ENCODE data around the gene ZNF225. TPM values are rescaled to one million over a fixed set of nuclear protein-coding genes. Genes with fewer than 3 reads are reported as not detected.

The ZNF225 gene
- total RNA-seq, result 1 to 10 TPM; 7.8 to 9.2 TPM

DNA sequence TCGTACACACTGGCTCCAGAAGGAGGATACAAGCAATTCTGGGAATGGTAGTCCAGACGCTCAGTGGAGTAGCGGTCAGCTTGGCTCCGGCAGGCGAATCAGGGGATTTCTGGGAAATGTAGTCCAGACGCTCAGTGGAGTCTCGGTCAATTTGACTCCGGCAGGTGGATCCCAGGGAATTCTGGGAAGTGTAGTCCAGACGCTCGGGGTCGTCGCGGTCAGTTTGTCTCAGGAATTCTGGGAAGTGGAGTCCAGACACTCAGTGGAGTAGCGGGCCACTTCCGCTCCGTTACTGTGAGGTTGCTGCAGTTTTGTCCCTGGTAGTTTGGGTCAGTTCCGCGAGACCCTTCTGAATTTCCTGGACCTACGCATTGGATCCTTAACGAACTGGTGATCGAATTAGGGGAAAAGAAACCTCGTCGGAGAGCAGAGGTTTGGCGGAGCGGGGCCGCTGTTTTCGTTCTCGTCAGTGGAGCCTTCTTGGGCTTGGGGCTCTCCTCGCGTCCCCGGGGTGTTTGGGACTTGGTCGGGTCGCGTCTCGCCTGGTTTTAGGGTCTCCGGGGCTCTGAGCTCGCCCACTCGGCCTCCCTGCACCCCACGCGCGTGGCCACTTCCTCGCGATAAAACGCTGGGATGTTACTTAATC lies at the start of gene ZNF225:
TSS of gene ZNF225 (plus strand) at position 262 of the 646 bp plus-strand sequence. CDS start 2,429 bp downstream, outside the sequence.
- DNase-seq (peak; percentile 75), ATAC-seq (ENCODE audit: low read depth) (peak; percentile 88)
- POLR2A ChIA-PET, result interaction anchor here (2.1 kb wide), 1 partner anchor 18 kb away, joined by 9 read pairs; no protein-coding TSS in a partner anchor
- no peaks in the 10 kb centered on the region for H3K27me3 Mint-ChIP-seq
- H3K36me3 Mint-ChIP-seq, result peaks cover 41% of the 10 kb centered on the region
- H3K4me3 Mint-ChIP-seq, result peak within 1 kb of the TSS; percentile 99
- peaks cover 15% of the 10 kb centered on the region for H3K9me3 Mint-ChIP-seq
- peaks cover 17% of the 10 kb centered on the region for H3K4me1 Mint-ChIP-seq
- H3K27ac Mint-ChIP-seq, result peak within 1 kb of the TSS; percentile 91

DNA sequence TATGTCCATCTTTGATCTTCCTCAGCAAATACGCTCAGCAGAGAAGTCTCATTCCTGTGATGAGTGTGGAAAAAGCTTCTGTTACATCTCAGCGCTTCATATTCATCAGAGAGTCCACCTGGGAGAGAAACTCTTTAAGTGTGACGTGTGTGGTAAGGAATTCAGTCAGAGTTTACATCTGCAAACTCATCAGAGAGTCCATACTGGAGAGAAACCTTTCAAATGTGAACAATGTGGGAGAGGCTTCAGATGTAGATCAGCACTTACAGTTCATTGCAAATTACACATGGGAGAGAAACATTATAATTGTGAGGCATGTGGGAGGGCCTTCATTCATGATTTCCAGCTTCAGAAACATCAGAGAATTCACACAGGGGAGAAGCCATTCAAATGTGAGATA lies 46.9 kb upstream of the ZNF225 start:
- H3K36me3 Mint-ChIP-seq, result peaks cover 33% of the 10 kb centered on the region
- no peak overlapping the region for H3K27ac Mint-ChIP-seq
- H3K27me3 Mint-ChIP-seq, result no peaks in the 10 kb centered on the region
- POLR2A ChIA-PET, result no interaction called here
- H3K9me3 Mint-ChIP-seq, result peaks cover 38% of the 10 kb centered on the region
- no peak for ATAC-seq (ENCODE audit: low read depth)
- DNase-seq, result no peak
- no peak overlapping the region for H3K4me3 Mint-ChIP-seq
- peaks cover 4% of the 10 kb centered on the region for H3K4me1 Mint-ChIP-seq

DNA sequence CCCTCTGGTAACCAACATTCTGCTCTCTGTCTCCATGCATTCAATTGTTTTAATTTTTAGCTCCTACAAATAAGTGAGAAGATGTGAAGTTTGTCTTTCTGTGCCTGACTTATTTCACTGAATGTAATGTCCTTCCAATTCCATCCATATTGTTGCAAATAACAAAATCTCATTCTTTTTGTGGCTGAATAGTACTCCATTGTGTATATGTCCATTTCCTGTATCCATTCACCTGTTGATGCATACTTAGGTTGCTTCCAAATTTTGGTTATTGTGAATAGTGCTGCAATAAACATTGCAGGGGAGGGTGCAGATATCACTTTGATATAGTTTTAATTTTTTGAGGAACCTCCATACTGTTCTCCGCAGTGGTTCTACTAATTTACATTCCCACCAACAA lies 43.8 kb upstream of the ZNF225 start:
- H3K27me3 Mint-ChIP-seq, result no peaks in the 10 kb centered on the region
- peaks cover 26% of the 10 kb centered on the region for H3K36me3 Mint-ChIP-seq
- POLR2A ChIA-PET, result no interaction called here
- H3K4me1 Mint-ChIP-seq, result peaks cover 16% of the 10 kb centered on the region
- H3K4me3 Mint-ChIP-seq, result no peak overlapping the region
- no peak for DNase-seq
- no peak for ATAC-seq (ENCODE audit: low read depth)
- peaks cover 44% of the 10 kb centered on the region for H3K9me3 Mint-ChIP-seq
- H3K27ac Mint-ChIP-seq, result no peak overlapping the region

DNA sequence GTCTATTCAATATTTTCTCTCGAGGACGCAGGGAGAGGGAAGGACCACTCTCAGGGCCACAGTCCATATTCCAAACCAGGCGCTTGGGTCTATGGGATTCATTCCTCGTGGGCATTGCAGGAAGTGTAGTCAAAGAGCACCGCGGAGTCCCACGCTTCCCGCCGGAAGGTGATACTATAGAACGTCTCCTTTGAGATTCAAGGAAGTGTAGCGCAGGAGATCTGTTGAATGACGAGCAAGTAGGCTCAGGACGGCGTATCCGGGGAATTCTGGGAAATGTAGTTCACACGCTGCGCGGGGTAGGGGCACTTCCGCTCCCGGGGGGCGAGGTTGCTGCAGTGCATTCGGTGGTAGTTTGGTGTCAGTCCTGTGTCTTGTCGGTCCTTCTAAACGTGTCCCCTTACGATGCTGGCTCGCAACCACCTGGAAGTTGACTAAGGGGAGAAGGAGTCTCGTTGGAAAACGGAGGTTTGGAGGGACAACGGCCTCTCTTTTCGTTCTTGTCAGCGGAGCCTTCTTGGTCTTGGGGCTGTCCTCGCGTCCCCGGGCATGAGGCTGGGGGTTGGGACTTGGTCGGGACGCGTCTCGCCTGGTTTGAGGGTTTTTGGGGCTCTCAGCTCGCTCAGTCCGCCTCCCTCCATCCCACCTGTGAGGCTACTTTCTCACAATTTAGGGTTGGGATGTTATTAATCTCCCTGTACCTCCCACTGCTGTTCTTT lies 41.2 kb upstream of the ZNF225 start, which contains the start of gene ZNF284:
TSS of gene ZNF284 (plus strand) at position 336 of the 719 bp plus-strand sequence. CDS start 4,231 bp downstream, outside the sequence.
- Mint-ChIP-seq H3K4me3 (peak within 1 kb of the TSS; percentile 81), H3K27ac (peak within 1 kb of the TSS; percentile 57), H3K9me3 (peaks cover 32% of the 10 kb centered on the region), H3K4me1 (peaks cover 16% of the 10 kb centered on the region), H3K36me3 (peaks cover 23% of the 10 kb centered on the region), H3K27me3 (no peaks in the 10 kb centered on the region)
- peak; percentile 76 for DNase-seq
- POLR2A ChIA-PET, result interaction anchor here (1.5 to 1.6 kb wide), 2 partner anchors 22 to 137 kb away, joined by 3 to 7 read pairs; partner anchors contain the start of genes ZNF224 and ZNF45
- ATAC-seq (ENCODE audit: low read depth), result peak; percentile 96

DNA sequence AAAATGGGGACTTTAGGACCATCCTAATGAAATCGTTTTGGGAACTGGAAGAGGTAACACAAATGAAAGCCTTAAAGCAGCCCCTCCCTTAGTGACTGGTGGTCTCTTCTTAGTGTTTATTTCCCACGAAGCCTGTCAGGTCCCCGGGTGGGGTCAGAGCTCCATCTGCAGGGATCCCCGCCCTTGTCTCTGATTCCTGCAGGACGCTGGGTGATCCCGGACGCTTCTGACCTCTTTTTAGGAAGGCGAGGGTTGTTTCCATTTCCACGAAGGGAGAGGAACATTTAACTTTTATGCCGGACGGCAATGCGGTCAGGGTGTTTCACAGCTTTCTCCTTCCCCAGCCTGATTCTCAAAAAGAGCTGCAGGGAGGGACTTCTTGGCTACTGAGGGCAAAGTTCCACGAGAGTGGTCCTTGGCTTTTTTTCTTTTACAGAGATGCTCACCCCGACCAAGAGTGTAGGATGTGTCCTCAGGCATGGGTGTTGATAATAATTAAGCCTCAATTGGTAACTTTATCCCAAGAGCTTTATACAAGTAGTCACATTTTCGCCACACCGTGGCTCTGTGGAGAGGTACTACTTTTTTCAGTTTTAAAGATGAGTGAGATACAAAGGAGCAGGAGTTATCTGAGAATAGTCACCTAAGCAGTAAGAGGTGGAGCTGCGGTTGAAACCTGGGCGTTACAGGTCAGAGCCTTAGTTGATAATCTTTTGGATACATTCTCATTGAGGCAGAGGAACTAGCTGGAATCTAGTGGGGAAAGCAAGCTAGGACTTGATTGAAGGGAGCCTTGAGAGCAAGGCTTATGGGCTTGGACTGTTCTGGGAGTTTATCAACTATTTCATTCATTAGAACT lies 40.4 kb upstream of the ZNF225 start:
- ATAC-seq (ENCODE audit: low read depth), result peak; percentile 12
- Mint-ChIP-seq H3K27ac (no peak overlapping the region), H3K36me3 (peaks cover 25% of the 10 kb centered on the region), H3K27me3 (no peaks in the 10 kb centered on the region), H3K9me3 (peaks cover 30% of the 10 kb centered on the region), H3K4me3 (peak overlapping the region; percentile 81), H3K4me1 (peaks cover 16% of the 10 kb centered on the region)
- POLR2A ChIA-PET, result interaction anchor here (1.3 to 1.6 kb wide), 3 partner anchors 22 to 138 kb away, joined by 3 to 7 read pairs (median 3); partner anchors contain the start of genes ZNF222, ZNF224 and ZNF45
- no peak for DNase-seq

DNA sequence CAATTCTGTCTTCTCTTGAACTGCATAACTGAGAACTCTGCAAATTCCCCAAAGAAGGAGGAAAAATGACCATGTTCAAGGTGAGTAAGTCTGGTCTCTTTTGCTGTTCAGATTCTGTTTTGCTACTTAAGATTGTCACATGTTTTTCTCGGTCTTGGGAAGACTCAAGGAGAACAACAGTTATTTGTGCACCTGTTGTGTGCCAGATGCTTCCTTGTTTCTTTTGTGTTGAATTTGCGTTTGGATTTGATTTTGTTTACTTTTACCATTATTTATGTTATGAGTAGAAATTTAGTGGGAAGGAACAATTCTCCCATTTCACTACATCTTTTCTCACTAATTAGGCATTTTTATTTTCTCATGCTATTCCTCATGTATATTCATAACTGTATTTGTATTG lies 36.9 kb upstream of the ZNF225 start:
- DNase-seq (no peak), ATAC-seq (ENCODE audit: low read depth) (no peak)
- Mint-ChIP-seq H3K4me1 (peaks cover 12% of the 10 kb centered on the region), H3K36me3 (peaks cover 37% of the 10 kb centered on the region), H3K4me3 (no peak overlapping the region), H3K27ac (no peak overlapping the region), H3K9me3 (peaks cover 11% of the 10 kb centered on the region), H3K27me3 (no peaks in the 10 kb centered on the region)
- POLR2A ChIA-PET, result no interaction called here

DNA sequence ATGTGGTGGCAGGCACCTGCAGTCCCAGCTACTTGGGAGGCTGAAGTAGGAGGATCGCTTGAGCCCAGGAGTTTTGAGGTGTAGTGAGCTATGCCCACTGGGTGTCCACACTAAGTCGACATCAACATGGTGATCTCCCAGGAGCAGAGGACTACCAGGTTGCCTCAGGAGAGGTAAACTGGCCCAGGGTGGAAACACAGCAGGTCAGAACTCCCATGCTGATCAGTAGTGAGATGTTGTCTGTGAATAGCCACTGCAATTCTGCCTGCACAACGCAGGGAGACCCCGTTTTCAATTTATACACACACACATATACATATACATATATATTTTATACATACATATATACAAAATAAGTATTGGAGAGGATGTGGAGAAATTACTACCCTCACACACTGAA lies 21.1 kb upstream of the ZNF225 start:
- peaks cover 18% of the 10 kb centered on the region for H3K36me3 Mint-ChIP-seq
- peaks cover 5% of the 10 kb centered on the region for H3K9me3 Mint-ChIP-seq
- no peaks in the 10 kb centered on the region for H3K27me3 Mint-ChIP-seq
- DNase-seq, result no peak
- no peak for ATAC-seq (ENCODE audit: low read depth)
- H3K27ac Mint-ChIP-seq, result no peak overlapping the region
- H3K4me1 Mint-ChIP-seq, result peaks cover 15% of the 10 kb centered on the region
- POLR2A ChIA-PET, result no interaction called here
- no peak overlapping the region for H3K4me3 Mint-ChIP-seq

DNA sequence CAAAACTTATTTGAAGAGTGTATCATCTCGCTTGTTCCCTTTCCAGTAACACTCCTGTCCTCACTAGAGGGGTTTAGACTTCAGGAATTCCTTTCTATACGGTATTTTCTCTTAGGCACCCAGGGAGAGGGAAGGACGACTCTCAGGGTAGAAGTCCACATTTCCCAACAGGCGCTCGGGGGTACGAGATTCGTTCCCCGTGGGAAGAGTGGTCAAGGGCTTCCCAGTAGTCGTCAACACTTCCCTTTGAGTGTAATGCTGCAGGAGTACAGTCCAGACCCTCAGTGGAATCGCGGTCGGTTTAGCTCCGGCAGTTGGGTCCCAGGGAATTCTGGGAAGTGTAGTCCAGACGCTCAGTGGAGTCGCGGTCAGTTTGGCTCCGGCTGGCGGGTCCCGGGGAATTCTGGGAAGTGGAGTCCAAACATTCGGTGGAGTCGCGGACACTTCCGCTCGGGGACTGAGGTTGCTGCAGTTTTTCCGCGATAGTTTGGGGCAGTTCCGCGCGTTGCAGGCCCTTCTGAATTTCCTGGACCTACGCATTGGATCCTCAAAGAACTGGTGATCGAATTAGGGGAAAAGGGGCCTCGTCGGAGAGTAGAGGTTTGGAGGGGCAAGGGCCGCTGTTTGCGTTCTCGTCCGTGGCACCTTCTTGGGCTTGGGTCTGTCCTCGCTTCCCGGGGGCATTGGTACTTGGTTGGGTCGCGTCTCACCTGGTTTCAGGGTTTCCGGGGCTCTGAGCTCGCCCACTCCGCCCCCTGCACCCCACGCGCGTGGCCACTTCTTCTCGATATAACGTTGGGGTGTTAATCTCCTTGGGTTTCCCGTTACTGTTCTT lies 19.1 kb upstream of the ZNF225 start, which contains the start of gene ZNF224:
TSS of gene ZNF224 (plus strand) at position 431 of the 835 bp plus-strand sequence. CDS start 3,513 bp downstream, outside the sequence.
- H3K27me3 Mint-ChIP-seq, result no peaks in the 10 kb centered on the region
- ATAC-seq (ENCODE audit: low read depth) (peak; percentile 80), DNase-seq (peak; percentile 76)
- peaks cover 29% of the 10 kb centered on the region for H3K36me3 Mint-ChIP-seq
- peaks cover 17% of the 10 kb centered on the region for H3K4me1 Mint-ChIP-seq
- H3K4me3 Mint-ChIP-seq, result peak within 1 kb of the TSS; percentile 92
- H3K9me3 Mint-ChIP-seq, result peaks cover 7% of the 10 kb centered on the region
- peak within 1 kb of the TSS; percentile 92 for H3K27ac Mint-ChIP-seq
- POLR2A ChIA-PET, result interaction anchor here (0.6 to 2.2 kb wide), 10 partner anchors 19 to 406 kb away, joined by 3 to 9 read pairs (median 4); partner anchors contain the start of genes ZNF180, ZNF221, ZNF222 and ZNF225

DNA sequence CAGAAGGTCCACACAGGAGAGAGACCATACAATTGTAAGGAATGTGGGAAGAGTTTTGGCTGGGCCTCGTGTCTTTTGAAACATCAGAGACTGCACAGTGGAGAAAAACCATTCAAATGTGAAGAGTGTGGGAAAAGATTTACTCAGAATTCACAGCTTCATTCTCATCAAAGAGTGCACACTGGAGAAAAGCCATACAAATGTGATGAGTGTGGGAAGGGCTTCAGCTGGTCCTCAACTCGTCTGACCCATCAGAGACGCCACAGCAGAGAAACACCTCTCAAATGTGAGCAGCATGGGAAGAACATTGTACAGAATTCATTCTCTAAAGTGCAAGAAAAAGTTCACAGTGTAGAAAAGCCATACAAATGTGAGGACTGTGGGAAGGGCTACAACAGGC lies 5.4 kb upstream of the ZNF225 start:
- ATAC-seq (ENCODE audit: low read depth), result no peak
- DNase-seq, result no peak
- H3K4me1 Mint-ChIP-seq, result peaks cover 7% of the 10 kb centered on the region
- H3K9me3 Mint-ChIP-seq, result peaks cover 40% of the 10 kb centered on the region
- H3K36me3 Mint-ChIP-seq, result peaks cover 68% of the 10 kb centered on the region
- POLR2A ChIA-PET, result no interaction called here
- no peaks in the 10 kb centered on the region for H3K27me3 Mint-ChIP-seq
- H3K27ac Mint-ChIP-seq, result no peak overlapping the region
- H3K4me3 Mint-ChIP-seq, result no peak overlapping the region

DNA sequence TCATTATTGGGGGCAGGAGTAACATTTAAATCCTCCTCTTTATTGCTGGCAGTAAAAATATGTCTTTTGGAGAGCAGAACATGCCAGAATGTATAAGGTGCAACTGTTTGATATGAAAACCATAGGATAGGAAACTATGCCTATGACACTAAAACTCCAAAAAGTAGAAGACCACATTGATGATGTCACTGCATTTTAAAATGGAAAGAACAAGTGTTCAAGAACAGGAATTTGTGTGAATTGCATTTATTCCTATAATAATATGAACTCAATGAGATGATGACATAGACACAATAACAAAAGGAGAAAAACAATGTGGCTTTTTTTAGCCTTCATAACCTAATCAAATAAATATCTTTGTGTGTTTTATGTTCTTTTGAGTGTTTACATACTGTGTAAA lies 3.7 kb upstream of the ZNF225 start:
- no peak overlapping the region for H3K27ac Mint-ChIP-seq
- H3K4me3 Mint-ChIP-seq, result no peak overlapping the region
- no peak for ATAC-seq (ENCODE audit: low read depth)
- H3K36me3 Mint-ChIP-seq, result peaks cover 52% of the 10 kb centered on the region
- POLR2A ChIA-PET, result no interaction called here
- peaks cover 12% of the 10 kb centered on the region for H3K4me1 Mint-ChIP-seq
- no peak for DNase-seq
- H3K27me3 Mint-ChIP-seq, result no peaks in the 10 kb centered on the region
- H3K9me3 Mint-ChIP-seq, result peaks cover 32% of the 10 kb centered on the region

DNA sequence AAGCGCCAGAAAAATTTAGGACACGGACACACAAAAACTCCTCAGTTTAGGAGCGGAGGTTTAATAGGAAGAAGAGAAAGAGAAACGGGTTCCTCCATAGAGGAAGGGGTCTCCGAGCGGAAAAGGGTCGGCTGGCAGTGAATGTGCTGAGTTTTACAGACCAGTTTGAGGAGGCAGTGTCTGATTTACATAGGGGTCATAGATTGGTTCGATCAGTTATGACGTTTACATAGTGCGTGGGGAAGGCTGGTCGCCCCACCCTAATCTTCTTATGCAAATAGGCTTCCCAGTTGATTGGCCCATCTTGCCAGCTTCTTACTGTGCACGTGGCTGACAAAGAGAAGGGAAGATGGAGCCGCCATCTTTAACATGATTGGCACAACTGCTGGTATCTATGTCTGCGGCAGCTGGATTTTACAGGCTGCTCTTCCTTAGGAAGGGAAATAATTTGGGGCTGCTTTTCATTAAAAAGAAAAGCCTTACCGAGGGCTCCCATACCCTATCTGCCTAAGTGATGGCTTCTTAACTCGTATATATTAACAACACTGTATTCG lies 1.2 kb upstream of the ZNF225 start:
- POLR2A ChIA-PET, result interaction anchor here (2.1 kb wide), 1 partner anchor 17 kb away, joined by 9 read pairs; no protein-coding TSS in a partner anchor
- H3K27me3 Mint-ChIP-seq, result no peaks in the 10 kb centered on the region
- no peak overlapping the region for H3K27ac Mint-ChIP-seq
- no peak for DNase-seq
- no peak for ATAC-seq (ENCODE audit: low read depth)
- H3K4me3 Mint-ChIP-seq, result peak overlapping the region; percentile 53
- peaks cover 27% of the 10 kb centered on the region for H3K9me3 Mint-ChIP-seq
- H3K36me3 Mint-ChIP-seq, result peaks cover 45% of the 10 kb centered on the region
- H3K4me1 Mint-ChIP-seq, result peaks cover 17% of the 10 kb centered on the region

DNA sequence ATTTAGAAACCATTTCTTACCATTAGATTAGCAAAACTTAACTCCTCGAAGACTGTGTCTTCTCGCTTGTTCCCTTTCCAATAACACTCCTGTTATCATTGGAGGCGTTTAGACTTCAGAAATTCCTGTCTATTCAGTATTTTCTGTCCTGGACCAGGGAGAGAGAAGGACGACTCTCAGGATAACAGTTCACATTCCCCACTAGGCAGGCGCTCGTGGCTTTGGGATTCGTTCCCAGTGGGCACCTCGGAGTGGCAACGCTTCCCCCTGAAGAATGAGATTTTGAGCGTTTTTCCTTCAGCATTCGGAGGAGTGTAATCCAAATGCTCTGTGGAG lies 429 bp upstream of the ZNF225 start:
- ATAC-seq (ENCODE audit: low read depth), result no peak
- Mint-ChIP-seq H3K9me3 (peaks cover 20% of the 10 kb centered on the region), H3K36me3 (peaks cover 42% of the 10 kb centered on the region), H3K27me3 (no peaks in the 10 kb centered on the region), H3K4me3 (peak overlapping the region; percentile 99), H3K4me1 (peaks cover 17% of the 10 kb centered on the region), H3K27ac (no peak overlapping the region)
- POLR2A ChIA-PET, result interaction anchor here (2.1 kb wide), 1 partner anchor 18 kb away, joined by 9 read pairs; no protein-coding TSS in a partner anchor
- DNase-seq, result no peak
